Measurements from ENCODE around the gene COL6A2.
A peak's percentile ranks its signal among the peaks of the same experiment; 100 is the strongest.
"Not testable (repeated sequence)": the region's sequence is repeated elsewhere in the genome, so short reads cannot be mapped to it uniquely, and the experiment has no call there.

Gene COL6A2

GRCh38 chr21:46159841-46160656 lies 62.1 kb downstream of the COL6A2 start:
- intact Hi-C loops (cut with DNase I) = no loop called here
- DNase-seq = peak in 7 of 10 donors; percentile 4 to 72 (median 7)

GRCh38 chr21:46160657-46160906 lies 62.7 kb downstream of the COL6A2 start:
- intact Hi-C loops (cut with DNase I) = no loop called here
- DNase-seq = peak in 2 of 10 donors; percentile 0 to 72

GRCh38 chr21:46160907-46161632 lies 63.2 kb downstream of the COL6A2 start:
- peak in 8 of 10 donors; percentile 1 to 76 (median 6) for DNase-seq
- intact Hi-C loops (cut with DNase I) = no loop called here

GRCh38 chr21:46161633-46162592 lies 64.0 kb downstream of the COL6A2 start:
- peak in 6 of 10 donors; percentile 5 to 81 (median 39) for DNase-seq
- intact Hi-C loops (cut with DNase I) = no loop called here

GRCh38 chr21:46163380-46163779 lies 65.5 kb downstream of the COL6A2 start:
- intact Hi-C loops (cut with DNase I) = no loop called here
- DNase-seq = no peak

- no peak for DNase-seq
- intact Hi-C loops (cut with DNase I) = no loop called here
Observed at GRCh38 chr21:46165098-46165497, 67.2 kb downstream of the COL6A2 start.

GRCh38 chr21:46168238-46168637 lies 70.3 kb downstream of the COL6A2 start:
- DNase-seq = peak in 5 of 10 donors; percentile 1 to 74 (median 63)
- intact Hi-C loops (cut with DNase I) = no loop called here

GRCh38 chr21:46168659-46169386 lies 70.9 kb downstream of the COL6A2 start:
- peak in 4 of 10 donors; percentile 5 to 80 (median 70) for DNase-seq

GRCh38 chr21:46170436-46171193 lies 72.7 kb downstream of the COL6A2 start:
- DNase-seq = peak in 3 of 10 donors; percentile 6 to 65 (median 33)

More at GRCh38 chr21:46168659-46169386, 70.9 kb downstream of the COL6A2 start:
- intact Hi-C loops (cut with DNase I) = no loop called here

GRCh38 chr21:46171585-46171984 lies 73.7 kb downstream of the COL6A2 start:
- intact Hi-C loops (cut with DNase I) = no loop called here
- DNase-seq = no peak

More at GRCh38 chr21:46170436-46171193, 72.7 kb downstream of the COL6A2 start:
- intact Hi-C loops (cut with DNase I) = not testable (repeated sequence)

GRCh38 chr21:46171996-46172862 lies 74.3 kb downstream of the COL6A2 start:
- intact Hi-C loops (cut with DNase I) = no loop called here
- DNase-seq = peak in 2 of 10 donors; percentile 68 to 71

GRCh38 chr21:46172863-46173528 lies 75.1 kb downstream of the COL6A2 start:
- intact Hi-C loops (cut with DNase I) = no loop called here
- DNase-seq = peak in 1 of 10 donors; percentile 60

- peak in 1 of 10 donors; percentile 3 for DNase-seq
- intact Hi-C loops (cut with DNase I) = no loop called here
Observed at GRCh38 chr21:46173573-46173972, 75.7 kb downstream of the COL6A2 start.

GRCh38 chr21:46176443-46177129 lies 78.7 kb downstream of the COL6A2 start:
- DNase-seq; intact Hi-C loops (cut with DNase I): not testable (repeated sequence)

GRCh38 chr21:46178961-46179360 lies 81.0 kb downstream of the COL6A2 start:
- intact Hi-C loops (cut with DNase I) = no loop called here
- DNase-seq = peak in 1 of 10 donors; percentile 21

Measured in posterior cingulate gyrus (tissue), 11 donors.